Uterus (tissue), 4 donors: ENCODE results near the gene BRAT1. TPM values are rescaled to one million over a fixed set of nuclear protein-coding genes. Genes with fewer than 3 reads are reported as not detected.

Experiments used
- DNase-seq, 2 donors: peaks; one replicate each; pipeline ENCODE4 v3.0.0-alpha.2; 2019 to 2020
- H3K27ac ChIP-seq, 2 donors: fragments of 200-600 bp; sonication (generic); 1 replicate in 1 of 2; 2 replicates in 1 of 2; pipeline ENCODE4 v1.5.1; 2016 to 2018
- H3K27me3 ChIP-seq, 2 donors: fragments of 200-600 bp; sonication (generic); one replicate each; pipeline ENCODE4 v1.5.1; 2018 to 2019; ENCODE audit warnings: control low read depth in 1 of 2
- H3K36me3 ChIP-seq, 2 donors: fragments of 200-600 bp; sonication (generic); one replicate each; pipeline ENCODE4 v1.5.1; 2019; ENCODE audit warnings: control low read depth in 1 of 2
- H3K4me1 ChIP-seq, 2 donors: fragments of 200-600 bp; sonication (generic); one replicate each; pipeline ENCODE4 v1.5.1; 2018 to 2019; ENCODE audit warnings: control low read depth in 1 of 2
- H3K4me3 ChIP-seq, 2 donors: fragments of 200-600 bp; sonication (generic); 1 replicate in 1 of 2; 2 replicates in 1 of 2; pipeline ENCODE4 v1.5.1; 2018 to 2019; ENCODE audit warnings: mild to moderate bottlenecking in 1 of 2
- H3K9me3 ChIP-seq, 2 donors: fragments of 200-600 bp; sonication (generic); one replicate each; pipeline ENCODE4 v1.5.1; 2019; ENCODE audit warnings: control low read depth in 1 of 2
- POLR2A ChIP-seq, 2 donors: fragments of 450-650 bp; IDR thresholded peaks; one replicate each; pipeline ENCODE4 v1.6.1; 2016; ENCODE audit warnings: antibody characterized with exemption in 2 of 2, mild to moderate bottlenecking in 1 of 2, moderate library complexity in 1 of 2
- intact Hi-C: fragments of 100-400 bp; cut with DNase I; formaldehyde crosslinking; loops from one replicate; pipeline ENCODE4 v1.15.1; 2023; ENCODE audit warnings: low total_unique reads
- total RNA-seq, 4 donors: library from RNA; depleted of rRNA in 3 of 4; stranded (reverse); fragments of >200 nt in 3 of 4; gene quantifications; one replicate each; pipeline versions ENCODE4 v1.1.0 to v1.2.4, GENCODE V29; 2014 to 2023
- TF ChIP-seq, protein P1 (sequence below), 4 experiments: fragments of 200-600 bp in 2 of 4; fragments of 450-650 bp in 2 of 4; sonication (generic) in 2 of 4; IDR thresholded peaks; one replicate each; pipeline ENCODE4 v1.5.1; 2016 to 2019; ENCODE audit warnings: antibody characterized with exemption in 4 of 4, mild to moderate bottlenecking in 2 of 4, moderate library complexity in 1 of 4
- donor health status: DM: yes; HTN: yes; CAD: no.

BRAT1 gene
- total RNA-seq, 4 donors from 2014 or later, result 10.3 to 44.3 (median 36.0) TPM

DNA sequence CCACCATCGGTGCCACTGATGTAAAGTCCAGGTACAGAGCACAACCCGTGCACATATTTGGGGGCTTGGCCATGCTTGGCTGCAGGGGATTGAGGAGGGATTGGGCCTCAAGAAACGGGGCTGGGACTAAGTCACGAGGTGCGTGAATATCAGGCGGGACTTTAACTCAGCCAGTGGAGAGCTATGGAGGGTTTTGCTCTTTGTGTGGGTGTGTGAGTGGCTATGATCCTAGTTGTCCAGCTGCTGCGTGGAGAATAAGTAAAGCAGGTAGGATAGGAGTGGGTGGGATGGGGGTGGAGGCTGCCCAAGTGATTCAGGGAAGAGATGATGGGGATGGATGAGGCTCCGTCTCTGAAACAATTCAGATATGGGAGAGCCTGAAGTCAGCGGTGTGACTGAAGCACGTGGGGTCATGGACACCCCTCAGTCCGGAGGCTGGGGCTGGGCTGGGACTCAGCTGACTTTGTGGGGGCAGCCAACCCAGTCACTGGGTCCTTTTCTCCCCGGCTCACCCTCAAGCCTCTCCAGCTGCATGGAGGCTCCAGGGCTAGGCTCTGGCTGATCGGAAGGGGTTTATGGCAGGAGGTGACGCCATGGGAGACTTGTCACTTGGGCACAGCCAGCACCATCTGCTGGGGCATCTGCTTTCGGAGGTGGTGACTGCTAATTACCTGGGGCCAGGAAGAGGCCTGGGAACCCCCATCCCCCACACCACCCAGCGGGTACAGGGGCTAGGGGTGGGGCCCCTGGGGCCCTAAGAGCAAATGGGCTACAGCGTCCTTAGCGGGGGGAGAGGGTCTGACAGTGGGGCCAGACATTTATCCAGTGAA lies 37.4 kb downstream of the BRAT1 start:
- intact Hi-C loops, result no loop called here
- Histone ChIP-seq H3K4me3 (no peak overlapping the region), H3K27me3 (peaks cover 0 to 10% of the 10 kb centered on the region in 2 donors), H3K9me3 (no peaks in the 10 kb centered on the region), H3K4me1 (peaks cover 0 to 13% of the 10 kb centered on the region in 2 donors), H3K27ac (peak overlapping the region; percentile 56 to 62), H3K36me3 (no peaks in the 10 kb centered on the region)
- no peak for TF ChIP-seq POLR2A (IDR thresholded peaks at IDR 0.05)
- TF ChIP-seq, protein P1, sequence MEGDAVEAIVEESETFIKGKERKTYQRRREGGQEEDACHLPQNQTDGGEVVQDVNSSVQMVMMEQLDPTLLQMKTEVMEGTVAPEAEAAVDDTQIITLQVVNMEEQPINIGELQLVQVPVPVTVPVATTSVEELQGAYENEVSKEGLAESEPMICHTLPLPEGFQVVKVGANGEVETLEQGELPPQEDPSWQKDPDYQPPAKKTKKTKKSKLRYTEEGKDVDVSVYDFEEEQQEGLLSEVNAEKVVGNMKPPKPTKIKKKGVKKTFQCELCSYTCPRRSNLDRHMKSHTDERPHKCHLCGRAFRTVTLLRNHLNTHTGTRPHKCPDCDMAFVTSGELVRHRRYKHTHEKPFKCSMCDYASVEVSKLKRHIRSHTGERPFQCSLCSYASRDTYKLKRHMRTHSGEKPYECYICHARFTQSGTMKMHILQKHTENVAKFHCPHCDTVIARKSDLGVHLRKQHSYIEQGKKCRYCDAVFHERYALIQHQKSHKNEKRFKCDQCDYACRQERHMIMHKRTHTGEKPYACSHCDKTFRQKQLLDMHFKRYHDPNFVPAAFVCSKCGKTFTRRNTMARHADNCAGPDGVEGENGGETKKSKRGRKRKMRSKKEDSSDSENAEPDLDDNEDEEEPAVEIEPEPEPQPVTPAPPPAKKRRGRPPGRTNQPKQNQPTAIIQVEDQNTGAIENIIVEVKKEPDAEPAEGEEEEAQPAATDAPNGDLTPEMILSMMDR (IDR thresholded peaks at IDR 0.05), result no peak
- DNase-seq, result no peak

DNA sequence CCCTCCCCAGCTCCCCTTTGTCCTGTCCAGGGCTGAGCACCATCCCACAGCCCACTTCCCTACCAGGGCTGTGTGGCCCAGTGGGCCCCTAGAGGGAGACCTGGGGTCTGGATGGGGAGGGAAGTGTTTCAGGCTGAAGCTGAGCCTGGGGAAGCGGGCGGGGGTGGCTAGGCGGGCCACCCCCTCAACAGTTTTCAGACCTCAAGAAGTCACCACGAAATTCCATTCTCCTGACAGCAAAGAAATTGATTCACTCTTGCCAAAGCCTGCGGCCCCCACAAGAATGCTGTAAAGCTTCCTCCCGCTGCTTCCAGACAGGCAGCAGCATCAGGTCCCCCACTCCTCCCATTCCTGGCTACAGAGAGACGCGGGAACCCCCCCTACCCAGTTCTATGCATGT lies 38.3 kb downstream of the BRAT1 start:
- no peak overlapping the region for H3K4me3 ChIP-seq
- intact Hi-C loops, result no loop called here
- no peaks in the 10 kb centered on the region for H3K9me3 ChIP-seq
- no peaks in the 10 kb centered on the region for H3K36me3 ChIP-seq
- H3K27ac ChIP-seq, result peak overlapping the region; percentile 56 to 62
- DNase-seq, result no peak
- peaks cover 0 to 10% of the 10 kb centered on the region in 2 donors for H3K4me1 ChIP-seq
- H3K27me3 ChIP-seq, result peaks cover 0 to 7% of the 10 kb centered on the region in 2 donors
- TF ChIP-seq, protein P1 (IDR thresholded peaks at IDR 0.05), result no peak
- no peak for TF ChIP-seq POLR2A (IDR thresholded peaks at IDR 0.05)

DNA sequence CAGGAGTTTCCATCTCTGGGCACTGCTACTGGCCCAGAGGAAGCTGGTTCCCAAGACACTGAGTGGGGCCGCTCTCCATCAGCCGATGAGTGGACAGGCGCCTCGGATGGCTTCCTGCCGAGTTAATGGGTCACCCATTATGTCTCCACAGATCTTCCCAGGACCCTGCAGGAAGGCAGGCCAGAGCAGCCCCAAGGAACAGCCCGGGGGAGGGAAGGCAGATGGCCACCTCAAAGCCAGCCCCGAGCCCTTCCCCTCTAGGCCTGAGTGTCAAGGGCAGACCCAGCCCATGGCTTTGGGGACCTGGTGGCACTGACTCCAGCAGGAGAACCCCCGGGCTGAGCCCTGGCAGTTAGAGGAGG lies 39.1 kb downstream of the BRAT1 start:
- no peaks in the 10 kb centered on the region for H3K9me3 ChIP-seq
- H3K27ac ChIP-seq, result peak overlapping the region in 1 of 2 donors; percentile 22
- intact Hi-C loops, result no loop called here
- H3K4me1 ChIP-seq, result peaks cover 0 to 10% of the 10 kb centered on the region in 2 donors
- DNase-seq, result no peak
- no peak overlapping the region for H3K4me3 ChIP-seq
- H3K36me3 ChIP-seq, result no peaks in the 10 kb centered on the region
- H3K27me3 ChIP-seq, result no peaks in the 10 kb centered on the region
- TF ChIP-seq, protein P1 (IDR thresholded peaks at IDR 0.05), result no peak
- TF ChIP-seq POLR2A (IDR thresholded peaks at IDR 0.05), result no peak

DNA sequence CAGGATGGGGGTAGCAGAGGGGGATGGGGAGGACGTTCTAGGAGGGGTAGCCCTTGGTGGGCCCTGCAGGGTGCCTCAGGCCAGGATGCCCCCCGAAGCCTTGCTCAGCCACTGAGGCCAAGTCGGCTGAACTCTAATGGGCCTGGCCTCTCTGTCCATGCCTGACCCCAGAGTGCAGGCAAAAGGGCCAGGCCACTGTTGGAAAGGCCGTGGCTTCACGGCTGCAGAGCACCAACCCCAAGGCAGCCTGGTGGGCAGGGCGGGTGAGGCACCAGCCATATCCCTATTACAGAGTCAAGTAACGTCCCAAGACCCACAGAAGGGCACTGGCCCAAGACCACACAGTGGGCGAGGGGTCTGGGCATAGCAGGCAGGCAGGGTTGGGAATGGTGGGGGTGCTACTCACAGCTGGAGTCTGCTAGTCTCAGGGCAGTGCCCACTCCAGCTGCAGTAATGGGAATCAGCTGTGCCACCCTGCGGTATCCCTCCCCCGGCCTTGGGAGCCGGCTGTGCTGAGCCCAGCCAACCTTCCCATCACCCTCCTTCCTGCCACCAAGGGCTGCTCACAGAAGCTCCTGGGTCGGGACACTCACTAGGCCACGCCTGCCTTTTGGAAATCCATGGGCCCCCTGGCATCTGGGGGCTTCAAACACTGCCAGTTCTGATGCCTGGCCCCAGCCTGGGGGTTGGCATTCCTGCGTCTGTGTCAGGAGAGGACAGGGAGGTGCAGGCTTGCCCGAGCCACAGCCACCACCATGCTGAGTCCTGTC lies 39.7 kb downstream of the BRAT1 start:
- Histone ChIP-seq H3K4me3 (no peak overlapping the region), H3K9me3 (no peaks in the 10 kb centered on the region), H3K27me3 (no peaks in the 10 kb centered on the region), H3K36me3 (no peaks in the 10 kb centered on the region), H3K27ac (no peak overlapping the region), H3K4me1 (peaks cover 0 to 10% of the 10 kb centered on the region in 2 donors)
- DNase-seq, result no peak
- no peak for TF ChIP-seq POLR2A (IDR thresholded peaks at IDR 0.05)
- TF ChIP-seq, protein P1 (IDR thresholded peaks at IDR 0.05), result no peak
- intact Hi-C loops, result no loop called here
